ENCODE results near the gene AGBL1. TPM values are rescaled to one million over a fixed set of nuclear protein-coding genes. Genes with fewer than 3 reads are reported as not detected.

Gene AGBL1
- total RNA-seq, result under 1 TPM in 2 of 4 donors, not detected in 2; 0.32 to 0.40 TPM

DNA sequence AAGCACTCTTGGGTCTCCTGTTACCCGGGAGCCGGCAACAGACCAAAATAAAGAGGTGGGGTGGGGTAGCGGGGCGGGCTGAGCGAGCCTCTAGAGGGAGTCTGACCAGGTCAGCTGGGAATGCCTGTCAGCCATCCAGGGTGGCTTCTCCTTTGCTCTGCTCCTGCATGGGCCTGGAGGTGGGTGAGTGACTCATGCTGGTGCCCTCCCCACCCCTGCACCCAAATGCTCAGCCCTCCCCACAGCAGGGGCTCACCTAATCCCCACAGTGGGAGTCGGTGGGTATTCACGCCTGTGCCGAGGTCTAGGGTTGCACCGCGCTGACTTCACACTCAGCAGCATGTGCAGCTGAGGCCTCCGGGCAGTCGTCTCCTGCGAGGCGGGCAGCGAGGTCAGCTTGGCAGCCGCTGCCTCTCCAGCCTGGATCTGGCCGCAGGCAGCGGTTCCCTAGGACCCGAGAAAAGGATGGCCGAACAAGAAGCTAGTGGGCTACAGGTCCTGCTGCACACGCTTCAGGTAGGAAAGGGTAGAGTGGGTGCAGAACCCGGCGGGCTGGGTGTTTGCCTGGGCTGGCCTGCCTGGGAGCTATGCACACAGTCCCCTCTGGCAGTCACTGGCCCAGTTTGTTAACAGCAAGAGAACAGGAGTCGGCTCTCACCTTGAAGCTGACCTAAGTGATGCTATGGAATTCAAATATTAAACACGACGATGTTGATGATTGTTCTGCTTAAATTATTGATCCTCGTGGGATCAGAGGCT lies at the start of gene AGBL1:
TSS of gene AGBL1 (plus strand) at position 364 of the 759 bp plus-strand sequence.
- Histone ChIP-seq H3K9me3 (no peaks in the 10 kb centered on the region), H3K4me3 (no peak within 1 kb of the TSS), H3K27me3 (peaks cover 4% of the 10 kb centered on the region), H3K4me1 (no peaks in the 10 kb centered on the region), H3K27ac (no peak within 1 kb of the TSS), H3K36me3 (no peaks in the 10 kb centered on the region)
- 76 to 95% methylated on average over 3 to 26 of the region's 27 CpGs for WGBS, 2 donors (ENCODE audit: low coverage in 1 of 2)
- in situ Hi-C loops (cut with MboI; ENCODE audit: low pct_ligation_motif_present in 1 of 4, low pct_unique_long_range_greater_than_20kb in 1 of 4, low sequenced_read_pairs in 3 of 4) (no loop called here), intact Hi-C loops (cut with DNase I; ENCODE audit: low total_unique reads) (no loop called here)
- TF ChIP-seq POLR2A (IDR thresholded peaks at IDR 0.05) (no peak), EP300 (IDR thresholded peaks at IDR 0.05; ENCODE audit: low read depth) (no peak), POLR2AphosphoS5 (IDR thresholded peaks at IDR 0.05) (no peak)
- TF ChIP-seq, protein P1, sequence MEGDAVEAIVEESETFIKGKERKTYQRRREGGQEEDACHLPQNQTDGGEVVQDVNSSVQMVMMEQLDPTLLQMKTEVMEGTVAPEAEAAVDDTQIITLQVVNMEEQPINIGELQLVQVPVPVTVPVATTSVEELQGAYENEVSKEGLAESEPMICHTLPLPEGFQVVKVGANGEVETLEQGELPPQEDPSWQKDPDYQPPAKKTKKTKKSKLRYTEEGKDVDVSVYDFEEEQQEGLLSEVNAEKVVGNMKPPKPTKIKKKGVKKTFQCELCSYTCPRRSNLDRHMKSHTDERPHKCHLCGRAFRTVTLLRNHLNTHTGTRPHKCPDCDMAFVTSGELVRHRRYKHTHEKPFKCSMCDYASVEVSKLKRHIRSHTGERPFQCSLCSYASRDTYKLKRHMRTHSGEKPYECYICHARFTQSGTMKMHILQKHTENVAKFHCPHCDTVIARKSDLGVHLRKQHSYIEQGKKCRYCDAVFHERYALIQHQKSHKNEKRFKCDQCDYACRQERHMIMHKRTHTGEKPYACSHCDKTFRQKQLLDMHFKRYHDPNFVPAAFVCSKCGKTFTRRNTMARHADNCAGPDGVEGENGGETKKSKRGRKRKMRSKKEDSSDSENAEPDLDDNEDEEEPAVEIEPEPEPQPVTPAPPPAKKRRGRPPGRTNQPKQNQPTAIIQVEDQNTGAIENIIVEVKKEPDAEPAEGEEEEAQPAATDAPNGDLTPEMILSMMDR (IDR thresholded peaks at IDR 0.05), result no peak
- no peak for DNase-seq

DNA sequence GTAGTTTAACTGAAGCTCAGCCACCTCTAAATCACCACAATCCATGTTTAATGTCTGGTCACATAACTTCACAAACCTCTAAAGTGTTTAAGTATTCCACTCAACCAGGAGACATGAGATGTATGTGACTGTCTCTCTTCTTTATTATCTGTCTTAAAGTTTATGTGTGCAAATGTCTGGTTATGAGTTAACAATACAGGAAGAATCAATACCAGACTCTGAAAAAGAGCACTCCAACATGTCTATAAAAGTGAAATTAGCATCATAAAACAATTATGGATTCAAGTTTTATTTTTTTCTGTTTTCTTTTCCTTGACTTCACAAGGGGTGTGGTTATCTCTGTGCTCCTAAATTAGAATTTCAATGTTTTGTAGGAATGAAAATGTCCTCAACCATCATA lies 44.8 kb upstream of the AGBL1 start:
- no peaks in the 10 kb centered on the region for H3K9me3 ChIP-seq
- no peaks in the 10 kb centered on the region for H3K36me3 ChIP-seq
- in situ Hi-C loops (cut with MboI; ENCODE audit: low pct_ligation_motif_present in 1 of 4, low pct_unique_long_range_greater_than_20kb in 1 of 4, low sequenced_read_pairs in 3 of 4) (loop anchor here in 1 of 4 donors (25.0 kb wide), 1 partner anchor 98 kb away; no protein-coding TSS in a partner anchor), intact Hi-C loops (cut with DNase I; ENCODE audit: low total_unique reads) (no loop called here)
- H3K4me1 ChIP-seq, result peaks cover 0 to 6% (median 2%) of the 10 kb centered on the region in 4 donors
- TF ChIP-seq EP300 (IDR thresholded peaks at IDR 0.05; ENCODE audit: low read depth) (no peak), POLR2A (IDR thresholded peaks at IDR 0.05) (no peak), POLR2AphosphoS5 (IDR thresholded peaks at IDR 0.05) (no peak)
- TF ChIP-seq, protein P1 (IDR thresholded peaks at IDR 0.05), result no peak
- no peak overlapping the region for H3K27ac ChIP-seq
- H3K27me3 ChIP-seq, result peaks cover 7% of the 10 kb centered on the region
- no peak overlapping the region for H3K4me3 ChIP-seq
- no peak for DNase-seq

DNA sequence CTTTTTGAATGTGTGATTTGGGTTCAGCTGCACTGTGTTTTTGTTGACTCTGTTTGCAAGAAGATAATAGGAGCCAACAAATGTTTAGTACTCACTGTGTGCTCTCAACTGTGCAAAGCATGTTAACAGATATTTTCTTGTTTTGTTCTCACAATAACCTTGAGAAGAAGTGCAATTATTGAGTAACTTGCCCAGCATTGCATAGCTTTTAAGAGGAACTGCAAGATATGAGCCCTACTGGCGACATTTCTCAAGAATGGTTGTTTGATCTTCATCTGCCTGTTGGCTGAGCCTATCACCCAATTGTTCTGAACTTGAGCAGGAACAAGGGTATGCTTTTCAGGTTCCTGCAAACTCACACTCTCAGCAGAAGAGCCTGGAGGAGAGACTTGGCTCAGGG lies 43.4 kb upstream of the AGBL1 start:
- in situ Hi-C loops (cut with MboI; ENCODE audit: low pct_ligation_motif_present in 1 of 4, low pct_unique_long_range_greater_than_20kb in 1 of 4, low sequenced_read_pairs in 3 of 4) (loop anchor here in 1 of 4 donors (25.0 kb wide), 1 partner anchor 99 kb away; no protein-coding TSS in a partner anchor), intact Hi-C loops (cut with DNase I; ENCODE audit: low total_unique reads) (no loop called here)
- no peaks in the 10 kb centered on the region for H3K9me3 ChIP-seq
- H3K27ac ChIP-seq, result no peak overlapping the region
- no peak for DNase-seq
- peaks cover 17% of the 10 kb centered on the region for H3K27me3 ChIP-seq
- no peak for TF ChIP-seq EP300 (IDR thresholded peaks at IDR 0.05; ENCODE audit: low read depth)
- TF ChIP-seq, protein P1 (IDR thresholded peaks at IDR 0.05), result no peak
- TF ChIP-seq POLR2AphosphoS5 (IDR thresholded peaks at IDR 0.05), result no peak
- TF ChIP-seq POLR2A (IDR thresholded peaks at IDR 0.05), result no peak
- H3K36me3 ChIP-seq, result no peaks in the 10 kb centered on the region
- no peak overlapping the region for H3K4me3 ChIP-seq
- peaks cover 0 to 6% (median 2%) of the 10 kb centered on the region in 4 donors for H3K4me1 ChIP-seq
- WGBS, 2 donors (ENCODE audit: low coverage in 1 of 2), result 55 to 67% methylated on average over 1 of the region's 1 CpG

DNA sequence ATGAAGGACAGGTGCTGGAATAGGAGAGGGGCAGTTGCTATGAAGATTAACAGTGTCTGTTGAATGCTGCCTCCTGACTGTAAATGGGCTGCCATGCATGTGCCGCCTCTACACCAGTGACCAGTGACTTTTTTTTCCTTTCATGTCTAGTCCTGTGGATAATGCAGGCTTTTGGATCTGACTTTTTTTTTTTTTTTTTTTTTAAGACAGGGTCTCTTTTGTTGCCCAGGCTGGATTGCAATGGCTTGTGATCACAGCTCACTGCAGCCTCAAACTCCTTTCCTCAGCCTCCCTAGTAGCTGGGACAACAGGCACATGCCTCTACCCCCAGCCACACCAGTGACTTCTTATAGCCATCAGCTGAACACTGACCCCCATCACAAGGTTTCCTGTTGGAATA lies 41.2 kb upstream of the AGBL1 start:
- Histone ChIP-seq H3K4me3 (no peak overlapping the region), H3K36me3 (no peaks in the 10 kb centered on the region), H3K27me3 (peaks cover 33% of the 10 kb centered on the region), H3K4me1 (peaks cover 0 to 6% (median 2%) of the 10 kb centered on the region in 4 donors), H3K9me3 (no peaks in the 10 kb centered on the region), H3K27ac (no peak overlapping the region)
- TF ChIP-seq POLR2A (IDR thresholded peaks at IDR 0.05) (no peak), POLR2AphosphoS5 (IDR thresholded peaks at IDR 0.05) (no peak), EP300 (IDR thresholded peaks at IDR 0.05; ENCODE audit: low read depth) (no peak)
- TF ChIP-seq, protein P1 (IDR thresholded peaks at IDR 0.05), result no peak
- WGBS, 2 donors (ENCODE audit: low coverage in 1 of 2), result 70 to 93% methylated on average over 1 of the region's 1 CpG
- DNase-seq, result no peak
- intact Hi-C loops (cut with DNase I; ENCODE audit: low total_unique reads) (no loop called here), in situ Hi-C loops (cut with MboI; ENCODE audit: low pct_ligation_motif_present in 1 of 4, low pct_unique_long_range_greater_than_20kb in 1 of 4, low sequenced_read_pairs in 3 of 4) (loop anchor here in 1 of 4 donors (25.0 kb wide), 1 partner anchor 101 kb away; no protein-coding TSS in a partner anchor)

All from transverse colon (tissue), 4 donors.